ENCODE measurements around the gene NPL.

NPL gene

DNA sequence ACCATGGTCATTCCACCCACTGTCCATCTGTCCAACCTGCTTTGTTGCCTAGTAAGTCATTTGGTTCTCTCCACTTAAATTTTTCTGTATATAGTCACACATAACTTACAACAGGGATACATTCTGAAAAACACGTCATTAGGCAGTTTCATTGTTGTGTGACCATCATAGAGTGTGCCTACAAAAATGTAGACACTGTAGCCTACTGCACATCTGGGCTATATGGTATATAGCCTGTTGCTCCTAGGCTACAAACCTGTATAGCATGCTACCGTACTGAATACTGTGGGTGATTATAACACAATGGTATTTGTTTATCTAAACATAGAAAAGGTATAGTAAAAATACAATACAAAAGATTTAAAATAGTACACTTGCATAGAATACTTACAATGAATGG is 10.0 kb upstream of the NPL start:
- DNase-seq, result no peak

DNA sequence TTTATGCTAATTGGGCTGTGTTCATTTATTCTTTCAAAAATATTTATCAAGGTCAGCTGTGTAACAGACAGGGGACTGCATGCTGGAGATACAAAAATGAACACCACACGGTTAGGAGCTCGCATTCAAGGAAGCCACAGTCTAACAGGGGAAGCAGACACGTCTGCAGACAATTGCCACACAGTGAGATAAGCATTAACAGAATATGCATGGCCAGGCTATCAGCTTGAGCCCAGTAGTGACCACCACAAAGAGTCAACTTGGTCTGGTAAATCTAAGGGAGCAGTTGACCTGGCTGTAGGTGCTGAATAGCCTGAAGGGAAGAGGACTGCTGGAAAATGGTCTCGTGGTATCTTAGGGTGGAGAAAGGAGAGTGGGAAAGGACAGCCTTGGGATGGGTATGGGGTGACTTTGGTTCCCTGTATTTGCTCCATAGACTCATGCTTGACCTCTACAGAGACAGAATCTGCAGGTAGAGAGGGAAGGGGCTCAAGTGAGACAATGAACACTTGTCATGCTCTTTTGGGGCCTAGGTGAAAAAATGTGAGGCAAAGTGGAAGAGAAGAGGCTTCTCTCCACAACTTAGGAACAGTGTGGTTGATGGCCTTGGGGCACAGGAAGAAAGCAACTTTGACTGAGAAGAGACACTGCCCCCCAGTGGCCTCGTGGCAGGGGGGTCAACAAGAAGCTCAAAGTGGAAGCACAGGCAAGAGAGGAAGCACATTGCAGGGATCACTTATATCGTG is 7.6 kb upstream of the NPL start:
- DNase-seq, result peak; percentile 4

DNA sequence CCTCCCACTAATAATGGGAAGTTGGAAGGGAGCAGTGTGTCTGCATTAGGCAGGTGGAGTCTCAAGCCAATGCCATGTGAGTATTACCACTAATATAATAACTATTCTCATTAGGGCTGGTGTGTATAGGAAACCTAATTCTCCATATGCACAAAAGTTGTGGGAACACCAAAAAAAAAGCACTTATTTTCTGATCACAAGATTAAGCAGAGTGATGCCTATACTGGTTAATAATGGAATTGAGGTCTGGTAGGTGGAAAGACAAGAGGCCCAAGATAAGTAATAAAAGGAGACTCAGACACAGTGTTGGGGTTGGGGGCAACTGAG is 7.0 kb upstream of the NPL start:
- no peak for DNase-seq

DNA sequence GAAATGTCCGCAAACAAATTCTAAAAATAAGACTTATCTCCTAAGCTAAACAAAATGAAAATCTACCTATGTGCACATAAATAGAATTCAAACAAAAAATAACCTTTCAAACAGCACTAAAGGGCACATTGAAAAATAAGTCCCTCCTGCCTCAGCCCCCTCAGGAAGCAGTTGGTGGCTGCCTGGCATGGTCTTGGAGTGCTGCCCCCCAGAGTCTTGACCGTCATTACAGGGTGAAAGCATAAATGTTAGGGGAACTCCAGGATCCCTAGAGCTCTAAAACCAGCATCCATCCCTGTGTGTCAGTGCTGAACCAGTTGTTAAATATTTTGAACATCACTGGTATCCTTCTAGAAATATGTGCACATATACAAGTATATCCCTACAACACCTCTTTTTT is 6.5 kb upstream of the NPL start:
- DNase-seq, result no peak

DNA sequence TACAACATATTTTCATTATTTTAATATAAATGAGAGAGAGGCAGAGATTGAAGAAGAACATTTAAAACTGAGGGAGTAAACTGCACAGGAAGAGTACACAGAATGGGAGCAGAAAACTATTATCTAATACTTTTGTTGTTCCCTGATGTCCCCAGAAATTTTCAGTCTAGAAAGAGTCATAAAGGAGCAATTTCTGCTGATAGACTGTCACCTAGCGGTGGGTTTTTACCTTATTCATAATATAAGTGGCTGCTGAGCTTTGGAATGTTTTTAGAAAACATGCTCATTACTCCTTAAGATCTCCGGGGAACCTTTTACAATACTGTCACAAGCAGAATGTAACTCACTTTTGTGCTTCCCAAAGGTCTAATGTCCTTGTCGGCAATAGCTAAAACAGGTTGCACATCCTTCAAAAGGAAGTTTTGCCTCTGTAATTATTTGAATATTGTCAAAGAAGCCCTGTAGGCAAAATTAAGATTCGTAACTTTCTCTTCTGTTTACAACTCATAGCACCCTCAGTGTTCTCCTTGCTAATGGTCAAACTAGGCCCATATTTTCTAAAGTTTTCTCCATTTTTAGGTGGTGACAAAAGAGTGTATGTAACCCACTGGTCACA is 4.9 kb upstream of the NPL start:
- DNase-seq, result peak; percentile 61

DNA sequence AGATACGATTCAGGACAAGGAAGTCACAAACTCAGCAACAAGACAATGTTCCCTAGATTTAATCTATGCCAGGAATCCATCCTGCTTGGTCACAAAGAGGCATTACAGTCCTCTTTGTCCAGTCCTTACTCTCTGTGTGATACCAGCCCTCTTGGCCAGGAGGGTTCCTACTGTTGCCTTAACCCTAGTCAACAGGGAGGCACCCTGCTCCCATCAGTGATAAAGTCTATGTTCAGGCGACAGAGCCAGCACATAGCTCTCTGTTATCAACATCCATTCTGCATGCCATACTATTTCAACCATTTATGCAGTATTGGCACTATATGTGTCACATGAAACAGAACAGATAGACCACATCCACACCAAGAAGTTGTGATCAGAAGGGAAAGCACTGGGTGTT is 4.4 kb upstream of the NPL start:
- DNase-seq, result no peak

DNA sequence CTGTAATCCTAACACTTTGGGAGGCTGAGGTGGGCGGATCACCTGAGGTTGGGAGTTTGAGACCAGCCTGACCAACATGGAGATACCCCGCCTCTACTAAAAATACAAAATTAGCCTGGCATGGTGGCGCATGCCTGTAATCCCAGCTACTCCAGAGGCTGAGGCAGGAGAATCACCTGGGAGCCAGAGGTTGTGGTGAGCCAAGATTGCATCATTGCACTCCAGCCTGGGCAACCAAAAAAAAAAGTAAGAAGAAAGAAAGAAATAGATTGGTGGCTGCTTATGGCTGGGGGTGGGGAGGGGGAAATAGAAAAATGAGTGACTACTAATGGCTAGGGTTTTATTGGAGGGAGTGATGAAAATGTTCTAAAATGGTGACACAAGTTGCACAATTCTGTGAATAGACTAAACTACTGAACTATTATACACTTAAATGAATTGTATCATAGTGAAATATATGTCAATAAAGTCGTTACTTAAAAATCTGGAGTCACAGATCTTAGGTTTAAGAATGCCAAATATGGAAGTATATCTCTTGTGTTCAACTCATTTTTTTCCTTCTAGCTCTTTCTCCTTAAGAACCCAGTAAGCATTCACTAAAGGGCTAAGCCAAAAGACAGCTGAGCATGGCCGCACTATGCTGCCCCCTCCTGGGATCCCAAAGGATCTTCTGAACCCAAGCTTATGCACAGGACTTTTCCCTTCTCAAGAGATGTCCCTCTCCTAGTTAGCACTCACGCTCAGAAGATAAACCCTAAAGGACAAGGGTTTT is 3.2 kb upstream of the NPL start:
- peak; percentile 21 for DNase-seq

DNA sequence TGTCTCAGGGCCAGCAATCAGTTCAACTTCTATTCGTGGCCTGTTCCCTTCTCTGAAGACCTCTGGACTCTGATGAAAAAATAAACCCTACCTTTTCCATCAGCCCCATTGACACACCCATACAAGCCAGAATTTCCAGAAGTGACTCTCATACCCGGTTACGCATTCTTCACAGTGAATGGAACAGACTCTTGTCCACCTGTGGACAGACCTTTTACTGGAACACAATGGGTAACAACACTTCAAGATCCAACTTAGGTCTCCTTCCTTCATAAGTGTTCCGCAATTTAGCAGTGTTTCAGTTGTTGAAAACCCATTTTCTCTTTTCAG is 2.6 kb upstream of the NPL start:
- no peak for DNase-seq

DNA sequence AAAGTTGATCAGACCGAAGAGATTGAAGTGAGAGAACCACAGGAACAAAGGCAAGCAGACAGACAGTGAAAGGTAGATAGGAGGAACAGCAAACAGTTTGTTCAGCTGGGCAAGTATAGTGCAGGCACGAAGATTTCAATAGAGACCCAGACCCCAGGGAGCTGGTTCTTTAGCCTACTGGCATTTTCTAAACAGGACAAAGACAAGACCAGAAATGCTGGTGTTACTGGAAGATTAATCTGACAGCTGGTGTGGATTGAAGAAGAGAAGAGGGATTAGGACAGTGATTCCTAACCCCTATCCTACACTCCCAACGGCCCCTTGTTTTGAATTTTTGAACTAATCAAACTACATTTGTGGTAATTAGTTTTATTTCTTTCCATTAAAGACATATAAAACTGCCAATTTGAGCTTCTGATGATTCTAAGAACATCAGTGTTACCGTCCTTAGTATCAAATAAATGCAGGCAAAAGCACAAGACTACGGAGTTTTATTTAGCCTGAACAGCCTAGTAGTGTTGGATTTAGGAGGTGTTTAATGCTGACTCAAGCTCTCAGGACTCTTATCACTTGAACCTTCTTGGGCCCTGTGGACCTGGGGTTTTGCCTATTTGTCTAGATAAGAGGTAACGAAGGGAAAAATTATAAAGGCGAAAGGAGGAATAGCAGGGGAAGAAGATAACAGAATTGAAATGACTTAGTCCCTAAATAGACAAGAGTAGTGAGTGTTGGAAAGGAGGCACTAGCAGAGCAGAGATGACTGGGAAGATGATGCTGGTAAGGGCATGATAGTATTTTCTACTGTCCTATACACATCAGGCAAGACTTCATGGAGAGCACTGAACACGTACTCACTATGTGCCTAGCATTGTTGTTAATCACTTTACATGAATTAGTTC is 2.0 kb downstream of the NPL start:
- no peak for DNase-seq

DNA sequence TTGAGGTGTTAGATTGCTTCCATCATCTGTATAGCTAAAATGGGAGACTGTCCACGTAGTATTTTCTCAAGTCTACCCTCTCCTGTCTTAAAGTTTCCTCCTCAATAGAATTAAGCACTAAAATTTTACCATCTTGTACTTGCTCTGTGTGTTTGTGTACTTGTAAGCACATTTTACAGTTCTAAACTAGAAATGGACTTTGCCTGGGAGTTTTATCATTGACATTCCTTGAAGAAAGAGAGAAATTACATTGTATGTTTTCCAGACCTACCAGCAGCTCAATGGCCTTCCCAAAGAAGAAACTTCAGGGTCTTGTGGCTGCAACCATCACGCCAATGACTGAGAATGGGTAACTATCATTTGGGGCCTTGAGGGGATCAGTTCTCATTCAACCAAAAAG is 4.5 kb downstream of the NPL start:
- no peak for DNase-seq

DNA sequence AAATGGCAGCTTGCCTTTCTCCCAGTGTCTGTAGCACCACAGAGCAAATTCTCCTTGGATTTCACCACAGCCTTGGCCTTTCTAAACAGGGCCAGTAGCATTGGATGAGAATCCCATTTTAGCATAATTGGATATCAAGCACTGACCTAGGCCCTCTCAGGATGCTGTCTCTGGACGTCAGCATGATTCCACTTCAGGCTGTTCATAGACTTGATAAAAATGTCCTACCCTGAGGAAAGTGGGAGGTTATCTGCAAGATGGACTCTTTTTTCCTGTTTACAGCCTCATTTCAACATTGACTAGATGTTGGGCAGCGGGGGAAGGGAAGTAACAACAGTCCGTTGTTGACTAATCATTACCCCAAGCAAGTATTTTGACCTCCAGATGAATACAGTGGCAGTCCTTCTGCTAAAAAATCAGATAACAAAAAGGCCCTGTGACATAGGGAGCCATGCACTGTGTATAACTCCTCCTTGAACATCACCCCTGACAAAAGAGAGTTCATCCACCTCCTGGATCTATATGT is 5.2 kb downstream of the NPL start:
- no peak for DNase-seq

DNA sequence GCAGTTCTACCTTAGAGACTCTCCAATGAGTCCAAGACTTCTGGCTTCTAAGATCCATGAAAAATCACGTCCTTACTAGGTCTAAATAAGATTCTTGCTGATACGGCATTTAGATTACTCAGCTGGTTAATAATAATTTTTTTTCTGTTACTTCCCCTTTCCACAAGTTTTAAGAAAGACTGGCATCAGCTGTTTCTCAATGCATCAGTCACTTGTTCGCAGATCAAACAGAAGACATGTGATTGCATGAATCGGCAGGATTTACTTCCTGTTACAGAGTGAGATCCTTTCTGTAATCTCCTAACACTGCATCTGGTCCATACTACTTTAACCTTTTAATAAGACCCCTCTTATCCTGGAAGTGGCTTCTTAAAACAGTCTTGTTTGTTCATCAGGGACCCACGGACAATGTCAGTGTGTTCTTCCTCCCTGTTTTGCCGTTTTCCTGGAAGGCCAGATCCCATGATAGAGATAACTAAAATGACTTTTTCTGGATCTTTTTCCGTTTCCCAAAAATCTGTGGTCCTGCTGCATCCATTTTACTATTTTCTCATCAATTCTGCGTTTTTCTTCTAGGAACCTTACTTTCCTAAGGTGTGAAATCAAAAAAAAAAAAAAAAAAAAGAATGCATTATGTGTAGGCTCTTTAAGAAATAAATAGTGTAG is 6.1 kb downstream of the NPL start:
- DNase-seq, result no peak

DNA sequence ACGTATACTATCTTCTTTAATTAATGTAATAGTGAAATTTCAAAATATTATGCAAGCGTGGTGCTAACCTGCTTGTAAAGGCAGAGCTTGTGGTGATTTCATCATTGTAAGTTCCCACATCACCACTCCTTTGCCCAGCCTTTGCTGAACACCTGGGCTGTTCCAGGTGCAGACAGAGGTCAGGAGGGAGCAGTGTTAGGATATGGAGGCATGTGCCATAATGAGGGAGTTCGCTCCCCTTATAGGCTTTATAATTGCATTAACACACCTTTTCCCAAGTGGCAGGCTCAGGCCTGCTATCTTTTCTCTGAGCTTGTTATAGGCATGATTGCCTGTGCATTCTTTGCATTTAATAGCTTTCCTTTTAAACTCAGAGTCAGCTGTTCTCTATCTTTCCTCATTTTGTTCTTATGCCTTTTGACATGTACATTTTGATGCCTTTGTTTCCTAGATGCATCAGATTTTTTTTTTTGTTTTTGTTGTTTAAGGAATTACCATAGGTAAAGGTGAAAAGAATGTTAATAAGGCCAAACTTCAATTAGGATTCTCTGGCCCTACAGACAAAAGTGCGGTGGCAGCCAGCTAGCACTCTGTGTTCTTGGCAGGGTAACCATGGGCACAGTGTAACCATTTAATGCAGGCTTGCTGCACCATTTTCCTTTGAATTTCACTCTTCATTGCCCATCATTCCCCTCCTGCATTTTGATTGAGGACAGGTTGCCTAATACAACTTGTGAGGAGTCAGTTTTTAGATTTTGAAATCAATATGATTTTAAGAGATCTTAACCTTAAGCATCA is 12.6 kb downstream of the NPL start:
- DNase-seq, result no peak

DNA sequence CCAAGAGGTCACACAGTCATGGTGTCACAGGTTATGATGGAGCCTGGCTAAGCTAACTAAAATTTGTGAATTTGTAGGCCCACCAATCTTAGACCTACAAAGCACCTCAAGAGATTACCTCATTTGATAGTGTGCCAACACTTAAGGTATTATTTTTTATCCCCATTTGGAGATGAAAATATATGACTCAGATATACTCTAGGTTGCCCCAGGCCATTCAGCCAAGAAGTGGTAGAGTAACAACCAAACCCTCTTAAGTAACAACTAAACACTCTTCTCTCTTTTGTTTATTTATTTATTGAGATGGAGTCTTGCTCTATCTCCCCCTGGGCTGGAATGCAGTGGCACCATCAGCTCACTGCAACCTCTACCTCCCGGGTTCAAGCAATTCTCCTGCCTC is 14.3 kb downstream of the NPL start:
- no peak for DNase-seq

DNA sequence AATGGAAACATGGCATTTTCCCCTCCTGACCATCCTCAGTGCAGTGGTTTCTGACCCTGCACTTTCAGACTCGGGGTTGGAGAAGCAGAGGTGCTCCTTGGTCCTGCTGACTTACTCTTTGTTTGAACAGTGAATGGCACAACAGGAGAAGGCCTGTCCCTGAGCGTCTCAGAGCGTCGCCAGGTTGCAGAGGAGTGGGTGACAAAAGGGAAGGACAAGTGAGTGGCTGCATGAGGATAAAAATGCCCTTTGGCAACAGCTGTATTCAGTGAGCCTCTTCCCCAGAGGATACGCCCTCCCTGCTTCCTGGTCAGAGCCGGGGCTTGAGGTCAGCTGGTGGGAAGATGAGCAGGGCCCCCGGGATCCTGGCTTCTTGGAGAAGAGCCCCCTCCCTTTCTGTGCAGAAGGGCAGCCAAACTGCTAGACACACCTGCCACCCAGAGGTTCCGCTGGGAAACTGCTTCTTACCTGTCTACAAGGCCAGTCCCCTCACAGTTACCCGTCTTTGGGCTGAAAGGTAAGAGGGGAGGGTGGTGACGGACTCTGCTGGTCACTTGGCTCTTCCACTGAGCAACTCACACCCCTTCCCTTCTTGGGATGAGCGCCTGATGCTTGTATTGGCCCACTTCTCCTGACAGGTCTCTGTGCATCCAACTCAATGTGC is 16.6 kb downstream of the NPL start:
- DNase-seq, result no peak

DNA sequence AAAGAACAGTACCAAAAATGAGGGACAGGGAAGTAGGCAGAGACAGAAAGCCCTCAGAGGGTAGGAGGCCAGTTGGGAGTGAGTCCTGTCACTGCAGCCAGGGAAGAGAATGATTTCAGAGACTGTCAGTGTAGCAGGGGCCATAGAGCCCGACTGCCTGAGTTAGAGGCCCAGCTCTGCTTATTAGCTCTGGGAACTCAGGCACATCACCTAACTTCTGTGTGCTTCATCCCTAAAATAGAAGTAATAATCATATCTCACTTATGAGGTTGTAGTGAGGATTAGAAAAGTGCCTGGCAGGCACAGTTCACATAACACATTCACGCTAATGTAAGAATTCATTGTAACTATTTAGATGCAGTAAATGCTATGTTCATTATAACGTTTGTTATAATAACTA is 18.3 kb downstream of the NPL start:
- no peak for DNase-seq

DNA sequence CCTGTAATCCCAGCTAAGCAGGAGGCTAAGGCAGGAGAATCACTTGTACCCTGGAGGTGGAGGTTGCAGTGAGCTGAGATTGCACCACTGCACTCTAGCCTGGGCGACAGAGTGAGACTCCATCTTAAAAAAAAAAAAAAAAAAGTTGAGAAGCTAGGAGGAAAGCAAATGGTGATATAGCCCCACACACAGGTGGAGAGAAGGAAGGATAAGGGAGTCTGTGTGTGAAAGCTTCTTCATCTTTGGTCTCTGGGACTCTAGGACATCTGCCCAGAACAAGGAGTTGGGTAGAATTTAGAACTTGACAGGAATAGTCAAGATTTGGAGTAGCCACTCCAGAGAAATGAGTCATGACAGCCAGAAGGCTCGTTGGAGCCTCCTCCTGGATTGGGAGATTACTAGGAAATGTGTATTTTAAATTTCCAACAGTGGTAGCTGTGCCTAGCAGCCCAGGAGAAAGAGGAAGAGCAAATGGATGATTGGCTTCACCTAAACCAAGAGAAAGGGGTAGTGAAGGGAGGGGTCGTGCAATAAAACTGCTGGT is 19.9 kb downstream of the NPL start:
- DNase-seq, result no peak

DNA sequence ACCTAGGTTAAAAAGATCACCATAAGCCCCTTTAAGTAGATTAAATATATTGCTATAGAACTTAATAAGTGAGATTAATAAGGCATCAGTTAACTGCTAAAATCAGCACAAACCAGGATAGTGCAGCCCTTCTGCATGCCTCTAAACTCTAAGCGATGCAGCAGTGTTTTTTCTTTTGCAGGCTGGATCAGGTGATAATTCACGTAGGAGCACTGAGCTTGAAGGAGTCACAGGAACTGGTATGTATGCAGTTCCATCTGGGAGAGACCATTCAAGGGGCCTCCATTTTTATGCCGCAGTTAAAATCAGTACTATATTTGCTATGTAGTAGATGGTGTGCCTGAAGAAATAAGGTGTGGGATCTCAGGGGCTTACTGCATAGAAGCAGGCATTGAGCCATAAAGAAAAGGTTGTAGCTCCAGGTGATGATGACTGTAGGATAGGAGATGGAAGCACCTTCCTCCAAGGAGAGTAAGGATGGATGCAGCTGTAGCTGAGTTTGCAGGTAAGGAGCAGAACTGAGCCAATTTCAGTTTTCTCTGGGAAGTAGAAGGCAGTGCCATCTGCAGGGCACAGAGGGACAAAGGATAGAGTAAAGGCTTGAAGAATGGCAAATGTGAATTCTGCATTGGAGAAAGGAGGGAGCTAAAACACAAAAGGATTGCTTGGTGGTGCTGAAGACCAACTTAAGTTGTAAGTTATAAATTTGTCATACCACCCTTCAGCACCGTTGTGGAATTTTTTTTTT is 22.6 kb downstream of the NPL start:
- DNase-seq, result no peak

DNA sequence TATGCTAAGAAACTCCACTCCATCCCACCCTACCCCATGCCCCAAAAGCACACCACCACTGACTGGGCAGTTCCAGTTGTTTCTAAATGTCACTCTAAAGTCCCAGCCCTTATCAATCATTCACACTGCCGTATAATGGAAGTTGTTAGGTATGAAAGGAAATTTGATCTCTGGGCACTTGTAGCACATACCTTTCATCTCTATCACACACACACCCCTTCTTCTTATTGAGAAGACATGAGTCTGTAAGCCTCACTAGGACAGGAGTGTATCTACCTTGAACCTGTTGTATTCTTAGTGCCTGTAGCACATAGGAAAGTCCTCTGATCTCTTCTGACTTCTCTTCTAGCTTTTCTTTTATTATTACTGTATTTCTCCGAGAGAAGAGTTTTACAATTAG is 27.3 kb downstream of the NPL start:
- DNase-seq, result no peak

DNA sequence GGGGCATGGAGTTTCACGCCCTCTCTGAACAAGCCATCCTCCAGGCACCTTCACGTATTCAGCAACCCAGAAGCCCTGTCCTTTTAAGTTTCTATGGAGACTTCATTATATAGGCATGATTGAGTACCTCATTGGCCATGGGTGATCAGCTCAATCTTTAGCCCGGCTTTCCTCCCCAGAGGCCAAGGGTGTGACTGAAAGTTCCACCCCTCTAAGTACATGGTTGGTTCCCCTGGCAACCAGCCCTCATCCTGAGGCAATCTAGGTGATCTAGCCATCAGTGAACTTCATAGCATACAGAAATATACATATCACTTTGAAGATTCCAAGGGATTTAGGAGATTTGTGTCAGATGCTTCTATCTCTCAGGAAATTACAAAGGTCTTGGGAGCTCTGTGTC is 28.2 kb downstream of the NPL start:
- no peak for DNase-seq

Data from amniotic stem cell (primary cell).